HepG2 (cell line): ENCODE data around the gene ALPK3. TPM values are rescaled to one million over a fixed set of nuclear protein-coding genes. Genes with fewer than 3 reads are reported as not detected.

Experiments used
- CBFB ChIP-seq: sonication (generic); formaldehyde crosslinking; IDR thresholded peaks from 2 replicates; pipeline ENCODE4 v1.4.0; 2020; ENCODE audit warnings: missing genetic modification reagents
- CEBPB ChIP-seq: IDR thresholded peaks from 2 replicates; pipeline ENCODE4 v1.6.1; 2011; ENCODE audit warnings: low read depth, low read length, improper control_type of control experiment, borderline replicate concordance
- GFI1 ChIP-seq: sonication (generic); formaldehyde crosslinking; IDR thresholded peaks from 2 replicates; pipeline ENCODE4 v1.5.0; 2020; ENCODE audit warnings: missing genetic modification reagents, mild to moderate bottlenecking, borderline replicate concordance
- HMG20B ChIP-seq: conservative IDR thresholded peaks from 2 replicates; pipeline ENCODE4 v1.6.1; 2016; ENCODE audit warnings: missing genetic modification reagents, missing compliant biosample characterization
- KDM4B ChIP-seq: sonication (generic); formaldehyde crosslinking; IDR thresholded peaks from 2 replicates; pipeline ENCODE4 v1.4.0; 2020; ENCODE audit warnings: missing genetic modification reagents
- LCORL ChIP-seq, 2 experiments: fragments of 450-650 bp in 1 of 2; sonication (generic) in 1 of 2; formaldehyde crosslinking in 1 of 2; IDR thresholded peaks; 2 replicates each; pipeline versions ENCODE4 v1.5.0 to v1.6.1; 2017 to 2020; ENCODE audit warnings: antibody characterized with exemption in 1 of 2, missing genetic modification reagents in 1 of 2
- MED13 ChIP-seq: sonication (generic); formaldehyde crosslinking; IDR thresholded peaks from 2 replicates; pipeline ENCODE4 v1.5.0; 2020; ENCODE audit warnings: missing genetic modification reagents
- NFAT5 ChIP-seq: sonication (generic); formaldehyde crosslinking; IDR thresholded peaks from 2 replicates; pipeline ENCODE4 v1.4.0; 2020; ENCODE audit warnings: missing genetic modification reagents
- NFE2 ChIP-seq: sonication (generic); formaldehyde crosslinking; IDR thresholded peaks from 2 replicates; pipeline ENCODE4 v1.4.0; 2020; ENCODE audit warnings: missing genetic modification reagents
- POLR2G ChIP-seq: fragments of 200-400 bp; formaldehyde crosslinking; IDR thresholded peaks from 2 replicates; pipeline ENCODE4 v1.6.1; 2018; ENCODE audit warnings: mild to moderate bottlenecking, low read depth, low read length, moderate library complexity
- SPEN ChIP-seq: sonication (generic); formaldehyde crosslinking; IDR thresholded peaks from 2 replicates; pipeline ENCODE4 v1.5.1; 2020; ENCODE audit warnings: low read depth, mild to moderate bottlenecking, missing genetic modification reagents
- ZFY ChIP-seq: sonication (generic); formaldehyde crosslinking; IDR thresholded peaks from 2 replicates; pipeline ENCODE4 v1.4.0; 2020; ENCODE audit warnings: missing genetic modification reagents
- ZNF251 ChIP-seq: sonication (generic); formaldehyde crosslinking; IDR thresholded peaks from 2 replicates; pipeline ENCODE4 v1.9.0; 2021; ENCODE audit warnings: mild to moderate bottlenecking, missing genetic modification reagents
- ZNF510 ChIP-seq: sonication (generic); formaldehyde crosslinking; IDR thresholded peaks from 2 replicates; pipeline ENCODE4 v1.4.0; 2020; ENCODE audit warnings: low read depth, mild to moderate bottlenecking, missing genetic modification reagents
- ZNF605 ChIP-seq: sonication (generic); formaldehyde crosslinking; IDR thresholded peaks from 2 replicates; pipeline ENCODE4 v1.8.0; 2022; ENCODE audit warnings: mild to moderate bottlenecking, missing genetic modification reagents
- ZNF615 ChIP-seq: sonication (generic); formaldehyde crosslinking; IDR thresholded peaks from 2 replicates; pipeline ENCODE4 v1.5.0; 2020; ENCODE audit warnings: mild to moderate bottlenecking, missing genetic modification reagents, borderline replicate concordance
- ZNF619 ChIP-seq: sonication (generic); formaldehyde crosslinking; IDR thresholded peaks from 2 replicates; pipeline ENCODE4 v1.4.0; 2020; ENCODE audit warnings: mild to moderate bottlenecking, missing genetic modification reagents
- ZNF737 ChIP-seq: sonication (generic); formaldehyde crosslinking; IDR thresholded peaks from 2 replicates; pipeline ENCODE4 v1.5.0; 2020; ENCODE audit warnings: missing genetic modification reagents, mild to moderate bottlenecking, borderline replicate concordance
- ZNF747 ChIP-seq: sonication (generic); formaldehyde crosslinking; IDR thresholded peaks from 2 replicates; pipeline ENCODE4 v1.8.1; 2023; ENCODE audit warnings: missing genetic modification reagents, mild to moderate bottlenecking, borderline replicate concordance
- polyA plus RNA-seq, 8 experiments: library from polyadenylated mRNA; depleted of rRNA in 3 of 8; stranded (reverse) in 7 of 8; unstranded in 1 of 8; fragments of >200 nt; fragmentation: Illumina TruSeq in 4 of 8; extraction: Trizol in 4 of 8; gene quantifications; 2 replicates each; pipeline versions ENCODE4 v1.2.1 to v1.2.3, GENCODE V29; 2011 to 2016; ENCODE audit warnings: low read depth in 4 of 8, missing spikeins in 1 of 8, mixed read lengths in 1 of 8; ENCODE audit not compliant: insufficient read depth in 1 of 8
- total RNA-seq, 5 experiments: library from RNA; depleted of rRNA; stranded (reverse); fragments of >200 nt; fragmentation: Illumina TruSeq; extraction: Trizol; gene quantifications; 2 replicates each; pipeline ENCODE4 v1.2.3, GENCODE V29; 2016; ENCODE audit warnings: low read depth in 1 of 5
- TF ChIP-seq, protein P1 (sequence below): sonication (generic); formaldehyde crosslinking; IDR thresholded peaks from 2 replicates; pipeline ENCODE4 v1.4.0; 2020; ENCODE audit warnings: missing genetic modification reagents

ALPK3 gene
- total and polyA plus RNA-seq, 2 of the 13 experiments (the other 11 are each of a cell fraction or from before 2014, with no cell fraction given) = 0.04 to 0.42 TPM

- no peak for TF ChIP-seq ZNF737 (CRISPR knock-in tag)
- no peak for TF ChIP-seq NFE2 (CRISPR knock-in tag)
- no peak for TF ChIP-seq LCORL (IDR thresholded peaks at IDR 0.05)
- peak; percentile 52; the same call in 1 of the 2 replicates for TF ChIP-seq LCORL (CRISPR knock-in tag; IDR thresholded peaks at IDR 0.05)
- TF ChIP-seq, protein P1, sequence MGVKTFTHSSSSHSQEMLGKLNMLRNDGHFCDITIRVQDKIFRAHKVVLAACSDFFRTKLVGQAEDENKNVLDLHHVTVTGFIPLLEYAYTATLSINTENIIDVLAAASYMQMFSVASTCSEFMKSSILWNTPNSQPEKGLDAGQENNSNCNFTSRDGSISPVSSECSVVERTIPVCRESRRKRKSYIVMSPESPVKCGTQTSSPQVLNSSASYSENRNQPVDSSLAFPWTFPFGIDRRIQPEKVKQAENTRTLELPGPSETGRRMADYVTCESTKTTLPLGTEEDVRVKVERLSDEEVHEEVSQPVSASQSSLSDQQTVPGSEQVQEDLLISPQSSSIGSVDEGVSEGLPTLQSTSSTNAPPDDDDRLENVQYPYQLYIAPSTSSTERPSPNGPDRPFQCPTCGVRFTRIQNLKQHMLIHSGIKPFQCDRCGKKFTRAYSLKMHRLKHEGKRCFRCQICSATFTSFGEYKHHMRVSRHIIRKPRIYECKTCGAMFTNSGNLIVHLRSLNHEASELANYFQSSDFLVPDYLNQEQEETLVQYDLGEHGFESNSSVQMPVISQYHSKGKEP (CRISPR knock-in tag) = no peak
- 0 out of 2 replicates have a peak, but pooled peaks have one; percentile 60 for TF ChIP-seq ZNF619 (CRISPR knock-in tag)
- TF ChIP-seq ZNF747 (CRISPR knock-in tag) = no peak
- TF ChIP-seq NFAT5 (CRISPR knock-in tag) = no peak
- no peak for TF ChIP-seq ZNF615 (CRISPR knock-in tag)
- no peak for TF ChIP-seq ZNF605 (CRISPR knock-in tag)
- no peak for TF ChIP-seq ZNF510 (CRISPR knock-in tag)
- TF ChIP-seq GFI1 (CRISPR knock-in tag) = no peak
- no peak for TF ChIP-seq KDM4B (CRISPR knock-in tag)
- no peak for TF ChIP-seq ZFY (CRISPR knock-in tag)
- 0 out of 2 replicates have a peak, but pooled peaks have one; percentile 32 for TF ChIP-seq CBFB (CRISPR knock-in tag)
- no peak for TF ChIP-seq POLR2G
- no peak for TF ChIP-seq ZNF251
- no peak for TF ChIP-seq SPEN (CRISPR knock-in tag)
- TF ChIP-seq MED13 (CRISPR knock-in tag) = no peak
- TF ChIP-seq CEBPB = no peak
- TF ChIP-seq HMG20B (CRISPR knock-in tag) = no peak
Observed at GRCh38 chr15:84826369-84826823, 9.2 kb downstream of the ALPK3 start (continued).
